DND-41 (cell line): ENCODE measurements around the gene KRTAP9-8.

Source experiments
- EZH2 ChIP-seq: IDR thresholded peaks from 3 replicates; pipeline ENCODE4 v1.6.1; 2012; ENCODE audit warnings: borderline replicate concordance, low read depth, mild to moderate bottlenecking, moderate library complexity, low read length, inconsistent platforms; ENCODE audit not compliant: severe bottlenecking
- TF ChIP-seq, protein P1 (sequence below): IDR thresholded peaks from 2 replicates; pipeline ENCODE4 v1.5.1; 2012; ENCODE audit warnings: borderline replicate concordance, low read length, moderate library complexity, mild to moderate bottlenecking; ENCODE audit not compliant: poor library complexity, severe bottlenecking; ENCODE audit errors: extremely low read depth

- TF ChIP-seq, protein P1, sequence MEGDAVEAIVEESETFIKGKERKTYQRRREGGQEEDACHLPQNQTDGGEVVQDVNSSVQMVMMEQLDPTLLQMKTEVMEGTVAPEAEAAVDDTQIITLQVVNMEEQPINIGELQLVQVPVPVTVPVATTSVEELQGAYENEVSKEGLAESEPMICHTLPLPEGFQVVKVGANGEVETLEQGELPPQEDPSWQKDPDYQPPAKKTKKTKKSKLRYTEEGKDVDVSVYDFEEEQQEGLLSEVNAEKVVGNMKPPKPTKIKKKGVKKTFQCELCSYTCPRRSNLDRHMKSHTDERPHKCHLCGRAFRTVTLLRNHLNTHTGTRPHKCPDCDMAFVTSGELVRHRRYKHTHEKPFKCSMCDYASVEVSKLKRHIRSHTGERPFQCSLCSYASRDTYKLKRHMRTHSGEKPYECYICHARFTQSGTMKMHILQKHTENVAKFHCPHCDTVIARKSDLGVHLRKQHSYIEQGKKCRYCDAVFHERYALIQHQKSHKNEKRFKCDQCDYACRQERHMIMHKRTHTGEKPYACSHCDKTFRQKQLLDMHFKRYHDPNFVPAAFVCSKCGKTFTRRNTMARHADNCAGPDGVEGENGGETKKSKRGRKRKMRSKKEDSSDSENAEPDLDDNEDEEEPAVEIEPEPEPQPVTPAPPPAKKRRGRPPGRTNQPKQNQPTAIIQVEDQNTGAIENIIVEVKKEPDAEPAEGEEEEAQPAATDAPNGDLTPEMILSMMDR: no peak
- no peak for TF ChIP-seq EZH2
Observed at GRCh38 chr17:41267711-41268110, 29.9 kb downstream of the KRTAP9-8 start.
